ENCODE measurements around the gene DDC.

- TF ChIP-seq CTCF (IDR thresholded peaks at IDR 0.05) (no peak), POLR2A (IDR thresholded peaks at IDR 0.05) (no peak)
Observed at GRCh38 chr7:50557099-50557498, 8.1 kb downstream of the DDC start.
